ENCODE data around the gene XXYLT1. TPM values are rescaled to one million over a fixed set of nuclear protein-coding genes. Genes with fewer than 3 reads are reported as not detected.

XXYLT1 gene, protein sequence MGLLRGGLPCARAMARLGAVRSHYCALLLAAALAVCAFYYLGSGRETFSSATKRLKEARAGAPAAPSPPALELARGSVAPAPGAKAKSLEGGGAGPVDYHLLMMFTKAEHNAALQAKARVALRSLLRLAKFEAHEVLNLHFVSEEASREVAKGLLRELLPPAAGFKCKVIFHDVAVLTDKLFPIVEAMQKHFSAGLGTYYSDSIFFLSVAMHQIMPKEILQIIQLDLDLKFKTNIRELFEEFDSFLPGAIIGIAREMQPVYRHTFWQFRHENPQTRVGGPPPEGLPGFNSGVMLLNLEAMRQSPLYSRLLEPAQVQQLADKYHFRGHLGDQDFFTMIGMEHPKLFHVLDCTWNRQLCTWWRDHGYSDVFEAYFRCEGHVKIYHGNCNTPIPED
- total RNA-seq, result 1 to 10 TPM; 1.7 to 6.5 (median 2.1) TPM
- long read RNA-seq, result 0 reads

DNA sequence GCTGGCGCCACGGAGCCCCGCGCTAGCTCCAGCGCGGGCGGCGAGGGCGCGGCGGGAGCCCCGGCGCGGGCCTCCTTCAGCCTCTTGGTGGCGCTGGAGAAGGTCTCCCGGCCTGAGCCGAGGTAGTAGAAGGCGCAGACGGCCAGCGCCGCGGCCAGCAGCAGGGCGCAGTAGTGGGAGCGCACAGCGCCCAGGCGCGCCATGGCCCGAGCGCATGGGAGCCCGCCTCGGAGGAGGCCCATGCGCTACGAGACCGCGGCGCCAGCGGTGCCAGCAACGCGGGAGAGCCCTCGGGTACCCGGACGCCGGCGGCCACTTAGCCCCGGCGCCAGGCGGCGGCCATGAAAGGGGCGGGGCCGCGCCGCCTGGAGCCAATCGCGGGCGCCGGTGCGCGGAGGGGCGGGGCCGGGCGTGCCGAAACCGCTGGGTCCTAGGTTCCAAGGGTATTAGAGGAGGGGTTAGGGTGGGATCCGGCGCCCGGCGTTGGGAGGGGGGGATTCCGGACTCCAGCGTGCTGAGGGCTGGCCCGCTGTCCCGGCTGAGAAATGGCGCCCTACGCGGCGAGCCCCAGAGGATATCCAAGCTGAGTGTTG lies at the start of gene XXYLT1:
TSS of gene XXYLT1 (minus strand) at position 343 of the 593 bp plus-strand sequence. CDS start at position 242, 101 bp downstream.
- TF ChIP-seq, protein P1, sequence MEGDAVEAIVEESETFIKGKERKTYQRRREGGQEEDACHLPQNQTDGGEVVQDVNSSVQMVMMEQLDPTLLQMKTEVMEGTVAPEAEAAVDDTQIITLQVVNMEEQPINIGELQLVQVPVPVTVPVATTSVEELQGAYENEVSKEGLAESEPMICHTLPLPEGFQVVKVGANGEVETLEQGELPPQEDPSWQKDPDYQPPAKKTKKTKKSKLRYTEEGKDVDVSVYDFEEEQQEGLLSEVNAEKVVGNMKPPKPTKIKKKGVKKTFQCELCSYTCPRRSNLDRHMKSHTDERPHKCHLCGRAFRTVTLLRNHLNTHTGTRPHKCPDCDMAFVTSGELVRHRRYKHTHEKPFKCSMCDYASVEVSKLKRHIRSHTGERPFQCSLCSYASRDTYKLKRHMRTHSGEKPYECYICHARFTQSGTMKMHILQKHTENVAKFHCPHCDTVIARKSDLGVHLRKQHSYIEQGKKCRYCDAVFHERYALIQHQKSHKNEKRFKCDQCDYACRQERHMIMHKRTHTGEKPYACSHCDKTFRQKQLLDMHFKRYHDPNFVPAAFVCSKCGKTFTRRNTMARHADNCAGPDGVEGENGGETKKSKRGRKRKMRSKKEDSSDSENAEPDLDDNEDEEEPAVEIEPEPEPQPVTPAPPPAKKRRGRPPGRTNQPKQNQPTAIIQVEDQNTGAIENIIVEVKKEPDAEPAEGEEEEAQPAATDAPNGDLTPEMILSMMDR (IDR thresholded peaks at IDR 0.05), result peak; percentile 49 to 72 (median 62)
- TF ChIP-seq POLR2A (IDR thresholded peaks at IDR 0.05), result peak; percentile 24
- H3K4me1 ChIP-seq, result peaks cover 0 to 24% (median 4%) of the 10 kb centered on the region in 4 donors
- intact Hi-C loops (cut with DNase I), result loop anchor here in 1 of 2 donors (5.0 kb wide), 1 partner anchor 251 kb away; no protein-coding TSS in a partner anchor
- H3K27ac ChIP-seq, result peak within 1 kb of the TSS; percentile 63 to 90 (median 78)
- H3K36me3 ChIP-seq, result no peaks in the 10 kb centered on the region
- ATAC-seq (peak; percentile 90 to 95 (median 92)), DNase-seq (peak; percentile 91)
- no peaks in the 10 kb centered on the region for H3K9me3 ChIP-seq
- peak within 1 kb of the TSS; percentile 78 to 95 (median 83) for H3K4me3 ChIP-seq
- H3K27me3 ChIP-seq, result no peaks in the 10 kb centered on the region
- 0% methylated on average over 30 of the region's 75 CpGs for WGBS (ENCODE audit: insufficient coverage, low coverage, low lambda C conversion rate, missing lambda C conversion rate)

DNA sequence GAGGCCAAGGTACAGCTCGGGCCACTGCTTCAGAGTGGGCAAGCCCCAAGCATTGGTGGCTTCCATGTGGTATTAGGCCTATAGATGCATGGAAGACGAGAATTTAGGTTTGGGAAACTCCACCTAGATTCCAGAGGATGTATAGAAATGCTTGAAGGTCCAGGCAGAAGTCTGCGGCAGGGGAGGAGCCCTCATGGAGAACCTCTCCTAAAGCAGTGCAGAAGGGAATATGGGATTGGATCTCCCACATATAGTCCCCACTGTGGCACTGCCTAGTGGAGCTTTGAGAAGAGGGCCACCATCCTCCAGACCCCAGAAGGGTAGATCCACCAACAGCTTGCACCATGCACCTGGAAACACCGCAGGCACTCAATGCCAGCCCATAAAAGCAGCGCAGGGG lies 48.1 kb upstream of the XXYLT1 start:
- WGBS (ENCODE audit: insufficient coverage, low coverage, low lambda C conversion rate, missing lambda C conversion rate), result 100% methylated on average over 1 of the region's 5 CpGs
- H3K36me3 ChIP-seq, result peaks cover 0 to 11% (median 3%) of the 10 kb centered on the region in 4 donors
- no peak overlapping the region for H3K27ac ChIP-seq
- no peaks in the 10 kb centered on the region for H3K9me3 ChIP-seq
- TF ChIP-seq, protein P1 (IDR thresholded peaks at IDR 0.05), result no peak
- H3K27me3 ChIP-seq, result no peaks in the 10 kb centered on the region
- H3K4me3 ChIP-seq, result no peak overlapping the region
- intact Hi-C loops (cut with DNase I), result no loop called here
- no peak for ATAC-seq
- no peak for DNase-seq
- peaks cover 0 to 10% (median 0%) of the 10 kb centered on the region in 4 donors for H3K4me1 ChIP-seq

DNA sequence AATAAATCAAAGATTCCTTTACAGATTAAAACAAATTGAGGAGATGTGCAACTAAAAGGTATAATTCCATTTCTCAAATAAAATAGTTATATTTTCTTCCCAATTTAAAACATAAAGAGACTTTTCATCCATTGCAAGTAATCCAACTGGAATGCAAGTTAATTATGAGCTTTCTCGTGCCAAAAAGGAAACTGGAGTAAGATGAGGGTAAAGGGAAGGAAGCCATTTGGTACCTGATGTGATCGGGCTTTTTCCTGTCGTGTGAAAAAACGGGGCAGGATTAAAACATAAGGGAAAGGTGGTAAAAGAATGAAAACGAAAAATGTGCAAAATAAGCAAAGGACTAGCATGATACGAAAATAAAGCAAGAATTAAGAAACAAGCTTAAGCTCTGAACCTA lies 41.8 kb upstream of the XXYLT1 start:
- intact Hi-C loops (cut with DNase I), result no loop called here
- Histone ChIP-seq H3K36me3 (no peaks in the 10 kb centered on the region), H3K27ac (no peak overlapping the region), H3K4me1 (no peaks in the 10 kb centered on the region), H3K4me3 (no peak overlapping the region), H3K9me3 (no peaks in the 10 kb centered on the region), H3K27me3 (no peaks in the 10 kb centered on the region)
- WGBS (ENCODE audit: insufficient coverage, low coverage, low lambda C conversion rate, missing lambda C conversion rate), result 70% methylated on average over 6 of the region's 6 CpGs
- no peak for DNase-seq
- ATAC-seq, result no peak
- TF ChIP-seq, protein P1 (IDR thresholded peaks at IDR 0.05), result no peak
- TF ChIP-seq POLR2A (IDR thresholded peaks at IDR 0.05), result no peak

DNA sequence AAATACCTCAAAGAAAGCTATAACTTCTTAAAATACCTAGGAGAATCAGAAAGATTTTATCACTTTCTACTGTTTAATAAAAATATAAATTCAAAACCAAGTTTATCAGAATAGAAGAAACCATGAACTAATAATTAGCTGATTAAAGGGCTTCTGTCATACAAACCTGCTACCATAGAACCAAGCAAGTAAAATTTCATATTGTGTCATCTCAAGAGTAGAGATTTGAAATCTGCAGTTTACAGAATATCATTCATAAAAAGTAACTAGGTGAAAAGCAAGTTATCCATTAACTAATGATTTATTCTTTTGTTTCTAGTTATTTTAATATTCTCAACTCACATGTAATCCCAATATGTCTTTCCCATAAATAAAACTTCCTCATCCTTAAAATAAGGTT lies 36.8 kb upstream of the XXYLT1 start:
- Histone ChIP-seq H3K9me3 (no peaks in the 10 kb centered on the region), H3K36me3 (peaks cover 0 to 3% (median 0%) of the 10 kb centered on the region in 4 donors), H3K27ac (no peak overlapping the region), H3K4me1 (no peaks in the 10 kb centered on the region), H3K27me3 (no peaks in the 10 kb centered on the region), H3K4me3 (no peak overlapping the region)
- DNase-seq (no peak), ATAC-seq (no peak)
- TF ChIP-seq POLR2A (IDR thresholded peaks at IDR 0.05), result no peak
- TF ChIP-seq, protein P1 (IDR thresholded peaks at IDR 0.05), result no peak
- intact Hi-C loops (cut with DNase I), result no loop called here

Measured in right lobe of liver (tissue), 6 donors.